ENCODE results near the gene DISC1.
A peak's percentile ranks its signal among the peaks of the same experiment; 100 is the strongest.

Gene DISC1

GRCh38 chr1:231679109-231679508 lies 52.5 kb downstream of the DISC1 start:
- H3K4me3 ChIP-seq (ENCODE audit: low read depth, low read length) = no peak overlapping the region
- no peak for DNase-seq (ENCODE audit: low read depth)
- TF ChIP-seq CTCF (IDR thresholded peaks at IDR 0.05; ENCODE audit: control insufficient read depth, extremely low read depth, insufficient read depth) = no peak

GRCh38 chr1:231681006-231681405 lies 54.4 kb downstream of the DISC1 start:
- no peak for TF ChIP-seq CTCF (IDR thresholded peaks at IDR 0.05; ENCODE audit: control insufficient read depth, extremely low read depth, insufficient read depth)
- no peak overlapping the region for H3K4me3 ChIP-seq (ENCODE audit: low read depth, low read length)
- DNase-seq (ENCODE audit: low read depth) = no peak

GRCh38 chr1:231682779-231683178 lies 56.2 kb downstream of the DISC1 start:
- no peak for DNase-seq (ENCODE audit: low read depth)
- H3K4me3 ChIP-seq (ENCODE audit: low read depth, low read length) = no peak overlapping the region
- no peak for TF ChIP-seq CTCF (IDR thresholded peaks at IDR 0.05; ENCODE audit: control insufficient read depth, extremely low read depth, insufficient read depth)

GRCh38 chr1:231683439-231684165 lies 57.0 kb downstream of the DISC1 start:
- TF ChIP-seq CTCF (IDR thresholded peaks at IDR 0.05; ENCODE audit: control insufficient read depth, extremely low read depth, insufficient read depth) = no peak
- no peak overlapping the region for H3K4me3 ChIP-seq (ENCODE audit: low read depth, low read length)
- DNase-seq (ENCODE audit: low read depth) = no peak

GRCh38 chr1:231684356-231685244 lies 58.0 kb downstream of the DISC1 start:
- no peak overlapping the region for H3K4me3 ChIP-seq (ENCODE audit: low read depth, low read length)
- peak; percentile 67 for DNase-seq (ENCODE audit: low read depth)
- no peak for TF ChIP-seq CTCF (IDR thresholded peaks at IDR 0.05; ENCODE audit: control insufficient read depth, extremely low read depth, insufficient read depth)

- no peak for DNase-seq (ENCODE audit: low read depth)
- no peak overlapping the region for H3K4me3 ChIP-seq (ENCODE audit: low read depth, low read length)
- no peak for TF ChIP-seq CTCF (IDR thresholded peaks at IDR 0.05; ENCODE audit: control insufficient read depth, extremely low read depth, insufficient read depth)
These were observed 59.8 kb downstream of the DISC1 start for GRCh38 chr1:231686384-231686783.
